ENCODE results near the gene FAM193A.
"Not testable (repeated sequence)": the region's sequence is repeated elsewhere in the genome, so short reads cannot be mapped to it uniquely, and the experiment has no call there.

FAM193A gene

DNA sequence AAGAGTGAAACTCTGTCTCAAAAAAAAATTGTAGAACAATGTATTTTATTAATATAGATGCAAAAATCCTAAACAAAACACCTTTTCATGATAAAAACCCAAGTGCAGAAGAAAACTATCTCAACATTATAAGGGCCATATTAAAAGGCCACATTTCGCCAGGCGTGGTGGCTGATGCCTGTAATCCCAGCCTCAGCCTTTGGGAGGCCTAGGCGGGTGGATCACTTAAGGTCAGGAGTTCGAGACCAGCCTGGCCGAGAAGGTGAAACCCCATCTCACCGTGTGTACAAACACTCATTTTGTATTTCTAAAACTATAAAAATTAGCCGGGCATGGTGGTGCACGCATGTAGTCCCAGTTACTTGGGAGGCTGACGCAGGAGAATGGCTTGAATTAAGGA is 9.9 kb upstream of the FAM193A start:
- DNase-seq = no peak

DNA sequence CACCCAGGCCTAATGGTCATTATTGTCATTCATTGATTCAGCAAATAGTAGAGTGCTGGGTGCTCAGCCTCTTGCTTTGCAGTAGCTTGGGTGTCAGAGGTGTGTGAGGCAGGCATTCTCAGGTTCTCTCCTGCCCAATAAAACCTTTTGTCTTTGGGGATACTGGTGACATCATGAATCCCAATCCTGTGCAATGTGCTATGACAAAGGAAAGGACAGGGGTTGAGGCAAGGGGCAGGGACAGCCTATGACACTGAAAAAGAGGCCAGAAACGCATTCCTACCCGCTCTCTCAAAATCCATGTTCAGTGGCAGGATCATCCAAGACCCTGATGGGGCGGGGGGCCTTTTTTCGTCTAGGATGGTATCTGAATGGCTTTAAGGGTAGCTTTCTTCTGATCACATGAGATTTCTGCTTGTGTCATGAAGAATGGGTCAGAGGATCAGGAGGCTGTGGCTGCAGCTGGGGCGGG is 1.5 kb upstream of the FAM193A start:
- no peak for DNase-seq

DNA sequence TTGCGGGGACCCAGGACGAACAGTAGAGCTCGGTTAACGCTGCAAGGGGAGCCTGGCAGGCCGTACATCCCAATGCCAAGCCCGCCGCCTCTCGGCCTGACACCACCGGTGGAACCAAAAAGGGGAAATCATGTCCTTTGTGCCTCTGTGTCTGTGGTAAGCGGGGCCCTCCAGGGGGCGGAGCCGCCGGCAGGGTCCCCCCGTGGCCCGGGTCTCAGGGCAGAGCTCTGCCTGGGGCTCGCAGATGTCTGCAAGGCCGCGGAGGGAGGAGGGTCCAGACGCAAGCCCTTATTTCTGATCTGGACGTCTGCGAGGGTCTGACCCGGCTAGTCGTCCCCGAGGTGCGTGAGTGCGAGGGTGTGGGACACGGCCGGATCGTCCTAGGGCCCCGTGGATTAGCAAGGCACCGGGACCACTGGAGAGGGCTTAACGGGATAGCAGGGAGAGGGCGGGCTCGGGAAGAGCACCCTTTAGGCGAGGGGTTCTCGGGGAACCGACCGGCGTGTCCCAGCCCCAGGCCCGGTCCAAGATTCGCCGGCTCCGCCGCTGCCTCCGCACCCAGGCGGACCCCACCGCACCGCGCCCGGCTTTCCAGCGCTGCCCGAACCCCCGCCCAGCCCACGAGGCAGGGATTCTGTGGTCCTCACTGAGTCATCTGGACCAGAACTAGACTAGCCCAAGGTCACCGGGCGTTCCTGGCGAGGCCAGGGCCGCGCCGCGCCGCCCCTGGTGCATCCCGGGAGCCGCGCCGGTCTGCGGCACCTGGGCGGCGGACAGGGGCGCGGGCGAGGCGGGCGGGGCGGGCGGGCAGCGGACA is 863 bp upstream of the FAM193A start:
- DNase-seq = no peak

DNA sequence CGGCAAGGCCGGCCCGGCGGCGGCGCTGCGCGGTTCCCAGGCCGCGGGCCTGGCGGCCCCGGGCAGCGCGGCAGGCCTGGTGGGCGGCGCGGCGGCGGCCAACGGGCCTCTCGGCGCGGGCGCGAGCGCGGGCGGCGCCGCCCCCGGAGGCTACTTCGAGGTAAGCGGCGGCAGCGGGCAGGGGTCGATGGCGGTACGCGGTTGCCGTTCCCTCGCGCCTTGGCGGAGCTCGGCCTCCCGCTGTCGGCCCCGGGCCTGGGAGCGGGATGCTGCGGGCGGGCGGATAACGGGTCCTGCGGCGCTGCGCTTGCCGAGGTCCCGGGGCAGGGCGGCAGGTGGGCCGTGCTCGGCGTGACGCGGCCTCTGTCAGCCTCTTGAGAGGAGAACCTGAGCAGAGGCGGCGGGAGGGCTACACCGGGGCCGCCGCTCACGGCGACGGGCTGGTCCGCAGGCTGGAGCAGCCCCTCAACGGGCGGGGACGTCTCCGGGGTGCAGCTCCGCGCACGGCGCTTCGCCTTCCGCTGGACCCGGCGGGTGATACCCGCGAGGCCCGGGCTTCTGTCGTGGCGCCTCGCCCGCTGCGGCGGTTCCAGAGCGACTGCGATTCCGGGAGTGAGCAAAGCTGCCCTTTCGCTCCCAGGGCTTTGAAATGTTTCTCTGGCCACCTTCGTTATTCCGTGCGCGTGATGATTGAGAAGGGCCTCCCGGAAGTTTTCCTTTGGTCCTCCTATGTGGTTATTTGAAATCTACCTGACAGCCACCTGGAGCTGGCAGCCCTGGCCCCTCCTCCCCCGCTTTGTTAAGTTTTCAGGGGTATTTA is 774 bp downstream of the FAM193A start:
- DNase-seq = peak; percentile 32

DNA sequence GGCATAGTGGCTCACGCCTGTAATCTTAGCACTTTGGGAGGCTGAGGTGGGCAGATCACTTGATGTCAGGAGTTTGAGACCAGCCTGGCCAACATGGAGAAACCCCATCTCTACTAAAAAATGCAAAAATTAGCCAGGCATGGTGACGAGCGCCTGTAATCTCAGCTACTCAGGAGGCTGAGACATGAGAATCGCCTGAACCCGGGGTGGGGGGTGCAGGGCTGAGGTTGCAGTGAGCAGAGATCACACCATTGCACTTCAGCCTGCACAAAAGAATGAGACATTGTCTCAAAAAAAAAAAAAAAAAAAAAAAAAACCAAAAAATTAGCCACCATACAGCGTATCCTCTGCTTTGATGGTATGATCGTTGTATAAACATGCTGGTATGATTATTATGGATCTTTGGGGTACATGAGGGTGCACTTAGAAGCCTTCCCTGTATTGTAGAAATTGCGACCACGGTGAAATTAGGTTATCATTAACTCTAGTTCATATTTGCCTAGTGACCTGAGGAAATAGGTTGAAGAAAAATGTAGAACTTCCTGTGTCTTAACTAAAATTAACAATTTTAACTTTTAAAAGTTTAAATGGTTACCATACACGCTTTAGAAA is 7.2 kb downstream of the FAM193A start:
- not testable (repeated sequence) for DNase-seq

DNA sequence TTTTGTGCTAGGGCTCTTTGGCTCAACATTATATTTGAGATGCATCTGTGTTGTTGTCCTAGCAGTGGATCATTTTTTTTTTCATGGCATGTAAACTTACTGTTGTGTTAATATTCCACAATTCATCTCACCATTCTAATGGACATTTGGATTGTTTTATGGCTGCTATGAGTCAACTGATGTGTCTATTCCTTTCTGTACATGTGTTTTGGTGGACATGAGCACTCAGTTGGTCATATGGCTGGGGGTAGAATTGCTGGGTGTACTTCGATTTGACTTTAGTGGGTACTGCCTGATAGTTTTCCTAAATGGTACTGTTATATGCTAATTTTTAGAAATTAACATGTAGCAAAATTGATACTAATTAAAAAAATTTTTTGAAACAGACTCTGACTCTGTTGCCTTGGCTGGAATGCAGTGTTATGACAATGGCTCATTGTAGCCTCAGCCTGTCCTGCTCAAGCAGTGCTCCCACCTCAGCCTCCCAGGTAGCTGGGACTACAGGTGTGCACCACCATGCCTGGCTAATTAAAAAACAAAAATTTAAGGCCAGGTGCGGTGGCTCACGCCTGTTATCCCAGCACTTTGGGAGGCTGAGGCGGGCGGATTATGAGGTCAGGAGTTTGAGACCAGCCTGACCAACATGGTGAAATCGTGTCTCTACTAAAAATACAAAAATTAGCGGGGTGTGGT is 9.0 kb downstream of the FAM193A start:
- DNase-seq = no peak

DNA sequence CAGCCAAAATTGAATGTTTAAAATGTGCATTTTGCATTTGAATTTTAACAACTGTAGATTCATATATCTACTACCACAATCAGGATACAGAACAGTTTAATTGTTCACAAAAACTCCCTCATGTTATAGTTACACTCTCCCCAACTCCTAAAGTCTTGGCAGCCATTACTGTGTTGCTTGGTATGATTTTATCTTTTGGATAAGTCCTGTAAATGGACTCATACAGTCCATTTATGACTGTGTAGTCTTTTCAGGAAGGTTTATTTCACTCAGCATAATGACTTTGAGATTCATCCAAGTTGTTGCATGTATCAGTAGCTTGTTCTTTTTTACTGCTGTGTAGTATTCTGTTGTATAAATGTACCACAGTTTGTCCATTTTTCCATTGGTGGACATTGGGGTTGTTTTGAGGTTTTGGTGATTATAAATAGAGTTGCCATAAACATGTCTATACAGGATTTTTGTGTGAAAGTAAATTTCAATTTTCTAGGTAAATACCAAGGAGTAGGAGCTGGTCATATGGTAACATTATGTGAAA is 9.9 kb downstream of the FAM193A start:
- no peak for DNase-seq

DNA sequence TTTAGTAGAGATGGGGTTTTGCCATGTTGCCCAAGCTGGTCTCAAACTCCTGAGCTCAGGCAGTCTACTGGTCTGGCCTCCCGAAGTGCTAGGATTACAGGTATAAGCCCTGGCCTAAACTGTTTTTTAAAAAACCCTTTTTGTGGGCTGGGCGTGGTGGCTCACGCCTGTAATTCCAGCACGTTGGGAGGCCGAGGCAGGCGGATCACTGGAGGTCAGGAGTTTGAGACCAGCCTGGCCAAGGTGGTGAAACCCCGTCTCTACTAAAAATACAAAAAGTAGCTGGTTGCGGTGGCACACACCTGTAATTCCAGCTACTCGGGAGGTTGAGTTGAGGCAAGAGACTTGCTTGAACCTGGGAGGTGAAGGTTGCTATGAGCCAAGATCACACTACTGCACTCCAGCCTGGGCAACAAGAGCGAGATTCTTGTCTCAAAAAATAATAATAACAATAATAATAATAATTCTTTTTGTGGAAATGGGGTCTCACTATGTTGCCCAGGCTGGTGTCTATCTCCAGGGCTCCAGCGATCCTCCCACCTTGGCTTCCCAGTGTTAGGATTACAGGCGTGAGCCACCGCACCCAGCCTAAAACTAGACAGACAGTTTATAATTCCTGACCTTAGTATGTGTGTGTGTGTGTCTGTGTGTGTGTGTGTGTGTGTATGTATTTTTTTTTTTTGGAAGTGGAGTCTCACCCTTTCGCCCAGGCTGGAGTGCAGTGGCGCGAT is 10.7 kb downstream of the FAM193A start:
- not testable (repeated sequence) for DNase-seq

DNA sequence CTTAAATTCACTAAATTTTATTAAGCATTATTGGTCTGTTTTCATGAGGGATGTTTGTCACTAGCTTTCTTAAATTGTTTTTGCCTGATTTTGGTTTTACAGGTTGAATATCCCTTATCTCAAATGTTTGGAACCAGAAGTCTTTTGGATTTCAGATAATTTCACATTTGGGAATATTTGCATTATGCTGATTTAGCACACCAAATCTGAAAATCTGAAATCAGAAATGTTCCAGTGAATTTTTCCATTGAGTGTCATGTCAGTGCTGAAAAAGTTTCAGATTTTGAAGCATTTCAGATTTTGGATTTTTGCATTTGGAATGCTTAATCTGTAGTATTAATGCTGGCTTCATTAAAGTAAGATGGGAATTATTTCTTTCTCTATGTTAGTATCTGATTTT is 14.7 kb downstream of the FAM193A start:
- DNase-seq = no peak

DNA sequence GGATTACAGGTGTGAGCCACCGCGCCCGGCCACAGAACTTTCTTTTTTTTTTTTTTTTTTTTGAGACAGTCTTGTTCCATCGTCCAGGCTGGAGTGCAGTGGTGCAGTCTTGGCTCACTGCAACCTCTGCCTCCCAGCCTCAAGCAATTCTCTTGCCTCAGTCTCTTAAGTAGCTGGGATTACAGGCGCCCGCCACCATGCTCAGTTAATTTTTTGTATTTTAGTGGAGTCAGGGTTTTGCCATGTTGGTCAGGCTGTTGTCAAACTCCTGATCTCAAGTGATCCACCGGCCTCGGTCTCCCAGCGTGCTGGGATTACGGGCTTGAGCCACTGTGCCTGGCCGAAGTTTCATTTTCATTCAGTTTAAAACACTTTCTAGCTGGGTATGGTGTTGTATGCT is 16.4 kb downstream of the FAM193A start:
- DNase-seq = no peak

DNA sequence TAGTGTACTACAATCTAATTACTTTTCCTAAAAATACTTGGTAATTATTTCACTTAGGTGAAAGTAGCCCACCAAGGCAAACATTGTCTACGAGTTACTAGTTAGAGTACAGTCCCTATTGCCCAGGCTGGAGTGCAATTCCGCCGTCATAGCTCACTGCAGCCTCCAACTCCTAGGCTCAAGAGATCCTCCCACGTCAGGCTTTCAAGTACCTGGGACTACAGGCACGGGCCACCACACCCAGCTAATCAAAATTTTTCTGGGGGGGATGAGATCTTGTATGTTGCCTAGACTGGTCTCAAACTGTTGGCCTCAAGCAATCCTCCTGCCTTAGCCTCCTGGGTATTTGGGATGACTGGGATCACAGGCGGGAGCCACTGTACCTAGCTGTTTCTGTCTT is 21.9 kb downstream of the FAM193A start:
- no peak for DNase-seq

DNA sequence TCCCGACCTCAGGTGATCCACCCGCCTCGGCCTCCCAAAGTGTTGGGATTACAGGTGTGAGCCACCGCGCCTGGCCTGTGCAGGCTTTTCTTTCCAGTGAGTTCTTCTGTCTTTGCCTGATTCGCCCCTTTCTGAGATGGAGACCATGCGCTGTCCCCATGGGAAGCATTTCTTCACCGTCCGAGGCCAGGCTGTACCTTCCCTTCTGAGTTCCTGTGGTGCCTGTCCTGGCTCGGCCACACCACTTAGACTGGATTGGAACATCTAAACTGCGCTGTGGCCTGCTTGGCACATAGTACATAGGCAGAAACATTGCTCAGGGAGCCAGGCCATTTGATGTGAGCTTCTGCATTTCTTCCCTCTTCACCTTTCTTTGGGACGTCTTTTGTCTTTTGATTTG is 23.7 kb downstream of the FAM193A start:
- no peak for DNase-seq

DNA sequence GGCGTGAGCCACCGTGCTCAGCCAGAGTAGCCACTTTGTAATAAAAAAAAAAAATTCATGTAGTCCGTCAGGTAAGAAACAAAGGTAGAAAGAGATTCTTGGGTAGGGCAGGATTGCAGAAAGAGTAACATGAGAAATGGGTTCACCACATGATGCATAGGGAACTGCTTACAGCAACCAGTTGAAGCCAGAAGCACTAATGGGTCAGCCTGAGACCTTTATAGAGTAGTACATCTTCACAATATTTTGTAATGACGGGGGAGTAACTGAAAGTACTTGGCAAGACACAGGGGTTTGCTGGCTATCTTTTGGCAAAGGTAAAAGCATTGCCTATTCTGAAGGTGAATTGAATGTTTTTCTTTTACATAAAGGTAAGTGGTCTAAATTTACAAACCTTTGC is 29.1 kb downstream of the FAM193A start:
- no peak for DNase-seq

DNA sequence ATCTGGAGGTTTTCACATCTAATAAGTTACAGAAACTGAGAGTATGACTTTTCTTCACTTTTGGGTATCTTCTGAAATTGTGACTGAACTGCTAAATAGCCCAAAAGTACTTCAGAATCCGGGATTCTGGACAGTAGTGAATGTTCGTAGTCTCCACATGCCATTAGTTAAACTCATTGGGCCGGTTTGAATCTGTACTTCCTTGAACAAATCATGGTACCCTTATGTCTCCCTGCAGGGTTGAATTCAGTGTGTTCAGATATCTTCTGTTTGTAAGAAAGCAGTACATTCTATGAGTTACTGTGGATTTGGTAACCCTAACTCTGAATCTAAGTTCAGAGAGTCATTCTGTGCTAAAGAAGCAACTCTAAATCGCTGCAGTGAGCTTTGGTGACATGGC is 33.6 kb downstream of the FAM193A start:
- DNase-seq = no peak

DNA sequence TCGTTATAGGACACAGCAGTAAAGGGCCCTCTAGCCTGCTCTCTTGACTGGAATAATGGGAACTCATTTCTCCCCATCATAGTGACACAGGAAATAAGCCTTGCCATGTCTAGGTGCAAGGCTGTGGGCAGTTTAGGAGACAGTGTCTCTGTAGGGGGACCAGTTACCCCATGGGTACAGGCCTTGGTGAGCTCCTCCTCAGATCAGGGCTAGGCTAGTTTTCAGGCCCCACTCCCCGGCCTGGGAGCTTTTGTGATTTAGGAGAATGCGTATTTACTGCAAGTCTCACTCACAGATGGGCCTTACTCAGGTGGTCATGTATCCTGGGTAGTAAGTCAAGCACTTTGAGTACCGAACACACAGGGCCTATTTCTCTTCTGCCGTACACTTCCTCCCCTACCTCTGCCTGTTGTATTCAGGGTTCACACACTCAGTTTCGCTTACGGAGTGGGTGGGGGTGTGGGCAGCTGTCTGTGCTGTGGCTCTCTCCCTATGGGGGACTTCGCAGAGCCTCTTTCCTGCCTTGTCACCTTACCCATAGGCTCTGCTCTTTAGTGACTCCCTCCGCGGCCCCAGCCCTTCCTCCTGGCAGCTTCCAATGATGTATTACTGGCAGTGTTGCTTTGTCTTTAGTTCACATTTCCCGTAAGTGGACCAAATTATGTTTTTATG is 34.2 kb downstream of the FAM193A start:
- no peak for DNase-seq

DNA sequence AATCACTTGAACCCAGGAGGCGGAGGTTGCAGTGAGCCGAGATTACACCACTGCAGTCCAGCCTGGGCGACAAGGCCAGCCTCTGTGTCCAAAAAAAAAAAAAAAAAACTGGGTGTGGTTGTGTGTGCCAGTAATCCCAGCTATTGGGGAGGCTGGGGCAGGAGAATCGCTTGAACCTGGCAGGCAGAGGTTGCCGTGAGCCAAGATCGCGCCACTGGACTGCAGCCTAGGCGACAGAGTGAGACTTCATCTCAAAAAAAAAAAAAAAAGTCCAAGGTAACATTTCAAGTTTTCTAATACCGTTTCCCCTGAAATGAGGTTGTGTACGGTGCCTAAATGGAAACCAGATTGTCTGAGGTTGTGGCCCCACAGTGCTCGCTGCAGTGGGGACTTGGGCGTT is 35.6 kb downstream of the FAM193A start:
- DNase-seq = no peak

DNA sequence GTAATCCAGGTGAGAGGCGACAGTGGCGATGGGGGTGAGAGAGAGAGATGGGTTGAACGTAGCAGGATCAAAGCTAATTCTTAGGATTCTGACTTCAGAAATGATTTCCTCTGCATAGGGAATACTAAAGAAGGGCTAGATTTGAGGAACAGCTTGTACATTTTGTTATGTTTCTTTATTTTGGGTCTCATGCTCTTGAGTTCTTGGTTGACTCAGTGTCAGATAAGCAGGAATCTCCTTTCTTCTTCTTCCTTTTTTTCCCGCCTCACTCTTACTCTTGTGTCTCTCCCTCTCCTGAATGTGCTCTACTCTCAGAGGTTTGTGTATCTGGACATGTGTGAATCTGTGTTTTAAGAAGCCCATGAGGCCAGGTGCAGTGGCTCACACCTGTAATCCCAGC is 36.4 kb downstream of the FAM193A start:
- no peak for DNase-seq

DNA sequence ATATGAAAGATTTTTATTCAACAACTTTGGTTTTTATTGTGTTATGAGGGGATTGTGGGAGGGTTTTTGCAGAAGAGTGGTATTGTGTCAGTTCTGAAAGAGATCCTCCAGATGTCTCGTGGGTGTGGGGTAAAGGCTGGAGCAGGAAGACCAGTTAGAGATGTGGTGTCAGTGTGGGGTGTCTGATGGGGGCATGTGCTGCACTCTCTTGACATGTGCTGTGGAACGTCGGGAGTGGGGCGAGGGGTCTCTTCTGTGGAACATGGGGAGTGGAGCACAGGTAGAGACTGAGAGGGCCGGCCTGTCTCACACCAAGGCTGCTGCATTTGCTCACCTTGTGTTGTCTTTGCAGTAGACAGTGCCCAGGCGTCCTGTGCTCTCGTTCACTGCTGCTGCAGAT is 37.6 kb downstream of the FAM193A start:
- no peak for DNase-seq

DNA sequence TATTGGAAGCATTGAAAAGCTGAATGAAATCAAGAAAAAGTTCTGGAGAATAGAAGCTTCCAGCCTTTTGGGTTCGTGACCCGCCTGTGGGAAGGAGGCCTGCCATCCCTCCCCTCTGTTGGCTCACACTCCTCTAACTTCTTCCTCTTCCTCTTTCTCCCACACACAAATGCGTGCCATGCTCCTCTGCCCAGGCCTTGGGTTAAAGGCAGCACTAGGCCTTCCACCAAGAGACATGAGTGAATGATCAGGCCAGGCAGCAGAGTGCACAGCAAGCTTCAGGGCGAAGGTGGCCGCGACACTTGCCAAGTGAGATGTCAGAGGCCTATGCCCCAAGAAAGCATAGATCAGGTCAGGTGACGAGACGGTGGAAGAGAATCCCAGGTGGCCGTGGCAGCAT is 38.4 kb downstream of the FAM193A start:
- DNase-seq = no peak

DNA sequence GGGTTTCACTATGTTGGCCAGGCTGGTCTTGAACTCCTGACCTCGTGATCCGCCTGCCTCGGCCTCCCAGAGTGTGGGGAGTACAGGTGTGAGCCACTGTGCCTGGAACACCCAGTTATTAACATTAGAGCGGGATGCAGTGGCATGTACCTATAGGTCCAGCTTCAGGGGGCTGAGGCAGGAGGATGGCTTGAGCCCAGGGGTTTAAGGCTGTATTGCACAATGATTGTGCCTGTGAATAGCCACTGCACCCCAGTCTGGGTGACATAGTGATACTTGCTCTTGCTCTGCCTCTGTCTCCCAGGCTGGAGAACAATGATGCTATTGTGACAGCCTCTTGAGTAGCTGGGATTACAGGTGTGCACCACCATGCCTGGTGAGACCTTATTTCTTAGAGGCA is 39.8 kb downstream of the FAM193A start:
- no peak for DNase-seq

DNA sequence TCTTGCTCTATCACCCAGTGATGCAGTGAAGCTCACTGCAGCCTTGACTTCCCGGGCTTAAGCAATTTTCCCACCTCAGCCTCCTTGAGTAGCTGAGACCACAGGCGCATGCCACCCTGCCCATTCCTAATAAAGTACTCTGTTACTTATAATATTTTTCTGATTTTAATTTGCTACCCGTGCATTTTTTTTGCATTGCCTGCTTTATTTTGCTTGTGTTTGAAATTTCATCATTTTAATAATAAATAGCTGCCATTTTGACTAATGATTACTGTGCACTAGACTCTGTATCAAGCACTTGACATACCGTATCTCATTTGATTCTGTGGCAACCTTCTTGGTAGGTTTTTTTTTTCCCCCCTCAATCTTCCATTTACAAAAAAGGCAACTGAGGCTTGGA is 41.7 kb downstream of the FAM193A start:
- DNase-seq = no peak

DNA sequence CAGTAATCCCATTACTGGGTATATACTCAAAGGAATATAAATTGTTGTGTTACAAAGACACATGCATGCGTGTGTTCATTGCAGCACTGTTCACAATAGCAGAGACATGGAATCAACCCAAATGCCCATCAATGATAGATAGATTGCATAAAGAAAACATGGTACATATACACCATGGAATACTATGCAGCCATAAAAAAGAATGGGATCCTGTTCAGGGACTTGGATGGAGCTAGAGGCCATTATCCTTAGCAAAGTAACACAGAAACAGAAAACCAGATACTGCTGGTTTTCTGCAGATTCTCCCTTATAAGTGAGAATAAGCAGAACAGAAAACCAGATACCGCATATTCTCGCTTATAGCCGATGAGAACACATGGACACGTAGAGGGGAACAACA is 43.5 kb downstream of the FAM193A start:
- DNase-seq = no peak
